ENCODE data around the gene ACTRT2. TPM values are rescaled to one million over a fixed set of nuclear protein-coding genes. Genes with fewer than 3 reads are reported as not detected.

The ACTRT2 gene
- total and polyA plus RNA-seq, 2 of the 8 experiments (the other 6 are each of a cell fraction or from before 2014, with no cell fraction given) = not detected

DNA sequence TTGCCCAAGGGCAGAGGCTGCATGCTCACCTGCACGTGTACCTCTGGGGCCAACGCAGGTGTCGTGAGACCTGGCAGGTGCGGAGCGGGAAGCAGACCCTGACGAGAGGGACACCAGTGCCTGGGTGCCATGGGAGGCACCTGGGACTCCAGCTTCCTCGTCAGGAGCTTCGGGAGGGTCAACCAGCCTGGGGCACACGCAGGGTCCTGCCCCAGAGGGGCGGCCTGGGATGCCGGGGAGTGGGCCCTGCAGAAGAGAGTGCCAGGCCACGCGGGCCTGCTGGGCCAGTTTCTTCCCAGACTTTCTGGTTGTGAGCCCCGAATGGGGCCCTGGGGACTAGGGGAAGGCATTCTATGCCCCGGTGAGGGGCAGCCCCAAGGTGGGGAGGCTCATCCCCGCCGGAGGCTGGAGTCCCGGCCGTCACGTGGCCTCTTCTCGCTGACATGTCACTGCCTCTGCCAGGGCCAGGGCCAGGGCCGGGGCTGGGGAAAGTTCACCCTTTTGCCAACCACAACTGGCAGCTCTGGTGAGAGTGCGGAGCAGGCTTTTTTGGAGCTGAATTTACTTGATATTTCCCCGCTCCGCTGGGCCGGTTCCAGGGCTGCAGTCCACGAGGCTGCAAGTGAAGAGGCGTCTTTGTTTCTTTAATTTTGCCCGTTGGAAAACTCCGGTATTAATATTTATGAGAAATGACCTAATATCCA lies 38.5 kb upstream of the ACTRT2 start:
- H3K36me3 ChIP-seq (ENCODE audit: control insufficient read depth in 2 of 4, insufficient read depth in 4 of 4, low read length in 3 of 4) = no peaks in the 10 kb centered on the region
- no peak overlapping the region for H2AK5ac ChIP-seq (ENCODE audit: low read depth, low read length)
- DNase-seq (ENCODE audit: low read depth in 1 of 2, low spot score in 2 of 2) (no peak), FAIRE-seq (no peak)
- H3K4me3 ChIP-seq (ENCODE audit: extremely low read depth in 1 of 4, insufficient read depth in 2 of 4, low read depth in 3 of 4, low read length in 4 of 4) = no peak overlapping the region
- no peak overlapping the region; the same call in 1 of the 2 replicates for H4K8ac ChIP-seq (ENCODE audit: extremely low read depth, insufficient read depth, low read length)
- H2BK120ac ChIP-seq (replicated peaks; ENCODE audit: low read depth, low read length) = no peak overlapping the region
- ChIA-PET POLR2A (ENCODE audit: partially characterized antibody) (no interaction called here), CTCF (ENCODE audit: partially characterized antibody) (interaction anchor here (0.6 kb wide), 1 partner anchor 442 kb away, joined by 3 read pairs; no protein-coding TSS in a partner anchor)
- no peak overlapping the region for H3K27ac ChIP-seq (ENCODE audit: low read depth, low read length)
- 86% methylated on average over 23 of the region's 30 CpGs; no CpG with 5 or more reads in 1 of the 2 experiments for WGBS, 2 experiments (ENCODE audit: extremely low coverage in 1 of 2, insufficient coverage in 1 of 2, insufficient read length in 1 of 2, insufficient replicate concordance in 2 of 2, low coverage in 1 of 2, low lambda C conversion rate in 2 of 2, missing lambda C conversion rate in 1 of 2)
- H3K79me1 ChIP-seq (ENCODE audit: low read depth, low read length) = no peaks in the 10 kb centered on the region
- H4K20me1 ChIP-seq (replicated peaks in 1 of 2; ENCODE audit: control insufficient read depth in 1 of 2, insufficient read depth in 2 of 2, low read length in 2 of 2) = no peaks in the 10 kb centered on the region
- H3K9me3 ChIP-seq (ENCODE audit: insufficient read depth in 2 of 2, low read depth in 1 of 2, low read length in 1 of 2) = peaks cover 70 to 99% of the 10 kb centered on the region in 2 experiments
- H3K14ac ChIP-seq (ENCODE audit: insufficient read length) = no peak overlapping the region
- no peaks in the 10 kb centered on the region; a peak in 2 of 7 replicates for H3K4me1 ChIP-seq (replicated peaks in 1 of 4; ENCODE audit: control insufficient read depth in 3 of 4, insufficient read depth in 4 of 4, low read length in 3 of 4)
- no peak overlapping the region for H2AFZ ChIP-seq (ENCODE audit: low read length)
- H3K9ac ChIP-seq (replicated peaks in 1 of 4; ENCODE audit: extremely low read depth in 1 of 4, low read depth in 3 of 4, low read length in 3 of 4) = no peak overlapping the region
- H3K23ac ChIP-seq (ENCODE audit: insufficient read length) = no peak overlapping the region
- H3K18ac ChIP-seq (ENCODE audit: extremely low read depth, low read length) = no peak overlapping the region
- no peak overlapping the region for H3K56ac ChIP-seq (replicated peaks; ENCODE audit: insufficient read length, low read depth, low read length)
- no peaks in the 10 kb centered on the region for H3K27me3 ChIP-seq (replicated peaks in 1 of 4; ENCODE audit: control insufficient read depth in 3 of 4, extremely low read depth in 1 of 4, insufficient read depth in 3 of 4, low read length in 3 of 4)
- H4K5ac ChIP-seq (ENCODE audit: insufficient read length, low read depth, low read length) = no peak overlapping the region
- H3K4me2 ChIP-seq (ENCODE audit: insufficient read depth in 1 of 2, low read depth in 2 of 2, low read length in 2 of 2) = no peak overlapping the region
- no peak overlapping the region for H2BK20ac ChIP-seq (ENCODE audit: low read length)
- H3K4ac ChIP-seq (replicated peaks; ENCODE audit: insufficient read length, low read depth, low read length) = no peak overlapping the region
- no peak overlapping the region for H2BK5ac ChIP-seq (ENCODE audit: low read depth, low read length)
- no peaks in the 10 kb centered on the region for H3K79me2 ChIP-seq (ENCODE audit: control insufficient read depth in 1 of 2, insufficient read depth in 2 of 2, low read length in 2 of 2)
- H2BK15ac ChIP-seq (ENCODE audit: low read length) = no peak overlapping the region
- H2BK12ac ChIP-seq (ENCODE audit: low read depth, low read length) = no peak overlapping the region
- H3K23me2 ChIP-seq (ENCODE audit: low read depth, low read length) = peaks cover 6% of the 10 kb centered on the region; the same call in 1 of the 2 replicates
- no peak overlapping the region for H4K91ac ChIP-seq (replicated peaks; ENCODE audit: insufficient read length, low read length)
- TF ChIP-seq JUND (IDR thresholded peaks at IDR 0.05; ENCODE audit: low read length) (no peak), CHD1 (IDR thresholded peaks at IDR 0.05; ENCODE audit: low read depth, low read length) (no peak), TEAD4 (IDR thresholded peaks at IDR 0.05; ENCODE audit: low read depth, low read length) (no peak), SP2 (IDR thresholded peaks at IDR 0.05; ENCODE audit: low read length) (no peak), SP4 (IDR thresholded peaks at IDR 0.05; ENCODE audit: low read length) (no peak), CTBP2 (IDR thresholded peaks at IDR 0.05; ENCODE audit: borderline replicate concordance, insufficient read depth, insufficient read length, low read length) (no peak), CBX8 (IDR thresholded peaks at IDR 0.05; ENCODE audit: borderline replicate concordance, low read depth, low read length) (no peak), NANOG (IDR thresholded peaks at IDR 0.05; ENCODE audit: insufficient read depth, low read depth, low read length, poor library complexity, severe bottlenecking) (no peak), TAF7 (optimal IDR thresholded peaks at IDR 0.05; ENCODE audit: borderline replicate concordance, low read depth, low read length) (no peak), KDM5A (IDR thresholded peaks at IDR 0.05; ENCODE audit: low read length) (no peak), SIN3A (conservative IDR thresholded peaks at IDR 0.05 in 1 of 2, IDR thresholded peaks at IDR 0.05 in 1 of 2; ENCODE audit: low read depth in 1 of 2, low read length in 2 of 2) (no peak)

Data from H1 (cell line).